HG03280 (cell line): ENCODE measurements around the gene RAMAC.
"Not testable (repeated sequence)": the region's sequence is repeated elsewhere in the genome, so short reads cannot be mapped to it uniquely, and the experiment has no call there.

Source experiments
- ATAC-seq: cut with Tn5 transposase; IDR thresholded peaks from one replicate; pipeline ENCODE4 v1.9.1; 2021; ENCODE audit warnings: mild to moderate bottlenecking, moderate library complexity; ENCODE audit not compliant: unreplicated experiment

RAMAC gene

DNA sequence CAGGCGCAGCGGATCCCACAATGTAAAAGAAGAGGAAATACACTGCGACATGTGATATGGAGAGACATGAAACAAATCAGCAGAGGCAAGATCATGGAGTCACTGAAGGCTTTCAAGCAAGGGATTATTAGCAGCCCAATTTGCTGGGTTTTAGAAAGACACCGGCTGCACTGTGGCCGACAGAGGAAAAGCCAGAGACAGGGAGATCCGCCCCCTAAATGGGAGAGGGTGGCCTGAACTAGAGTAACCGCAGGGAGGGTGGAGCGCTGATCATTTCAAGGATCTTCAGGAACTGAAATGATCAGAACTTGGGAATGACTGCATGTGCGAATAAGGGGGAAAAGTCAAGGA, 26.0 kb downstream of the RAMAC start:
- ATAC-seq: no peak

DNA sequence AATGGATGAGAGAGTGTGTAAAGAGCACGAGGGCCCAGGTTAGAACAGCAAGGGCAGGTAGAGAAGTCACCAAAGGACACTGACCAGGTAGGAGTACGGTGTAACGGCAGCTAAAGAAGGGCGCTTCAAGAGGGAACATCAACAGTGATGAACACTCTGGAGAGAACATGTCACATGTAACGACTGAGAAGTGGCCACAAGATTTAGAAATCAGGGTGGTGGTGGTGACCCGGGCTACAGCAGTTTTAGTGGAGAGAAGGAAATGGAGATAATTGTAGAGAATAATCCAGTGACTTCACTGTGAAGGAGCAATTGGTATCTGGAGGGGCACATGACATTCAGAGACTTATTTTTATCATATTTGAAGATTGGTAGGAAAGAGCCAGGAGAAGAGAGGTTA, 26.6 kb downstream of the RAMAC start:
- ATAC-seq: no peak

DNA sequence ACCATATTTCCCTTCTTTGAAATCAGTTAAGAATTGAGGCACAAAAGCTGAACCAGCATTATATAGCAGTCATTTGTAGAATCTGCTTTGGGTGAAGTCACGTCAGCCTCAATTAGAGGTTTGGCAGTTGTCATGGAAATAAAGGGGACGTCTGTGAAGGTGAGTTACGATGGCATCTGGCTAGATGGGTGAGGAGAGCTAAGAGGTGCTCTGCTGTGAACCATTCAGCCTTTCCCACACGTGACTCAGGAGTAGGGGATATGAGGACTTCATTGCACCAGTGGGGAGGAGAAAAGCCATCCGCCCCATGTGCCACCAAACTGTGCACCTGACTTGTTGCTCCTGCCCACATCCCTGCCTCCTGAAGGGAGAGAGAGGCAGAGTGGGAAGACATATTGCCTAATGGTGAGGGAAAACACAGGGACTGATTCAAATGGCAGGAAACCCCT, 28.2 kb downstream of the RAMAC start:
- ATAC-seq: no peak

DNA sequence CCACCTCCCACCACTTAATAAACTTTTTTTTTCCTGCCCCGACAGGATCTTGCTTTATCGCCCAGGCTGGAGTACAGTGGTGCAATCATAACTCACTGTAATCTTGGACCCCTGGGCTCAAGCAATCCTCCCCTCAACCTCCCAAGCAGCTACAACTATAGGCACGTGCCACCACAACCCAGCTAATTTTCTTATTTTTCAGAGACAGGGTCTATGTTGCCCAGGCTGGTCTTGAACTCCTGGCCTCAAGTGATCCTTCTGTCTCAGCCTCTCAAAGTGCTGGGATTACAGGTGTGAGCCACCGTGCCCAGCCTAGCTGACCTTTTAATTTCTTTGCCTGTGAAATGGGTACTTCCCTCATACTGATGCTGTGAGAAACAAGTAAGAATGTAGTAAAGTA, 29.4 kb downstream of the RAMAC start:
- ATAC-seq: no peak

DNA sequence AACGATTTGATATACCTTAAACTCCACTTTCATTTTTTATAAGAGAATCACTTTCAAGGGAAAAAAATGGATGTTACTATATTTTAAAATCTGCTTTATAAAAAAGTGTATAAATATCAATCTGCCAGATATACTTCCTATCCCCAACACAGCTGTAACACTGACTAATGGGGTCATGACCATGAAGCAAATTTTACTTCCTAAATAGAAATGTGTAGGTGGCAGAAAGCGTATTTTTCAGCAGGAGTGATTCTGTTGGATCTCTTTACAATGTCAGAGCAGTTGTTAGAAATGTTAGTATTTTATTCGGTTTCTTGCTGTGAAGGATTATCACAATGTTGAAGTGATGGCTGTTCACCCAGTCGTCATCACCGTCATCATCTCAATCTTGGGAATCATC, 30.9 kb downstream of the RAMAC start:
- no peak for ATAC-seq

DNA sequence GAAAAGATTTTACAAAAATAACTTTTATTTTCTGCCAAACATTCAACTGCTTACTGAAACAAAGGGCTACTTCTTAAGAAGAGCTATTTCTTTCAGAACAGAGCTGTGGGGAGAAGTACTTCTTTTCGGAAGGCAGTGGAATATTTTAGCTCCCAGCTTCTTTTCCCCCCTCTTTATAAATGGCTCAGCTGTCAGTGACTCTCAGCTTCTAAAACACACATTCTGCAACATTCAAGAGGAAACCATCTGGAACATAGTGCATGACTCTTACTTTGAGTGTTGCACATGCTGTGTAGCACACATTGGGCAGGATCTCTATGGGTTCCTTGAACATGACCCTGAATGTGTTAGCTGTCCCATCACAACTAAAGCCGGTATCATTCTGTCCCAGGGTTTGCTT, 32.4 kb downstream of the RAMAC start:
- no peak for ATAC-seq

DNA sequence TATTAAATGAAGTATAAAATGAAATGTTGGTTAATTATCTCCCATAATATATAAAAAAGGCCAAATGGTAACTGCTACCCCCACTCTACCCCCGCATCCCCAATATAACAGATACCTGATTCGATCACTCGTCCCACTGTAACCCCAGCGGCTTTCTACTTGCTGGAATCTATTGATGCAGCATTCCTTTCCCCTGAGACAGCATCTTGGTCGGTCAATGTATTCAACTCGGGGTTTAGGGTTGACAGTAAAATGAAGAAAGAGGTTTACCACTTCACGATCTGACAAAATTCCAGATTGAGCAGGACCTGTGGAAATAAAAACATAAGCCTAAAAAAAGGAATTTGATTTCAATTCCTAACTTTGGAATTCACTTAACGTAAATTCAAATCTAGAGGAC, 44.0 kb downstream of the RAMAC start:
- no peak for ATAC-seq

DNA sequence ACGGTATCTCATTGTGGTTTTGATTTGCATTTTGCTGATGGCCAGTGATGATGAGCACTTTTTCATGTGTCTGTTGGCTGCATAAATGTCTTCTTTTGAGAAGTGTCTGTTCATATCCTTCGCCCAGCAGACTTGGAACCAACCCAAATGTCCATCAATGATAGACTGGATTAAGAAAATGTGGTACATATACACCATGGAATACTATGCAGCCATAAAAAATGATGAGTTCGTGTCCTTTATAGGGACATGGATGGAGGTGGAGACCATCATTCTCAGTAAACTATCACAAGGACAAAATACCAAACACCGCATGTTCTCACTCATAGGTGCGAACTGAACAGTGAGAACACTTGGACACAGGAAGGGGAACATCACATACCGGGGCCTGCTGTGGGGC, 45.2 kb downstream of the RAMAC start:
- ATAC-seq: not testable (repeated sequence)

DNA sequence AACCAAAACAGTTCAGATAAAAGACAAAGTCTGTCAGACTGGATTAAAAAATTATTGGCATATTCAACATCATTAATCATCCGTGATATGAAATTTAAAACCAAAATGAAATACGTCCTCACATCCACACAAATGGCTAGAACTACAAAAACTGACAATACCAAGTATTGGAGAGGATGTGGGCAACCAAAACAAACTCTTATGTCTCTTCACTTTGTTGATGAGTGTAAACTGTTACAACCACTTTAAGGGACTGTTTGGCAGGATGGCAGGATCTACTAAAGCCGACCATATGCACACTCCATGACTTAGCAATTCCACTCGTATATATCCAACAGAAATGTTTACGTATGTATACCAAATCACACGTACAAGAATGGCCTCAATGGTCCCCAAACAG, 50.2 kb downstream of the RAMAC start:
- no peak for ATAC-seq

DNA sequence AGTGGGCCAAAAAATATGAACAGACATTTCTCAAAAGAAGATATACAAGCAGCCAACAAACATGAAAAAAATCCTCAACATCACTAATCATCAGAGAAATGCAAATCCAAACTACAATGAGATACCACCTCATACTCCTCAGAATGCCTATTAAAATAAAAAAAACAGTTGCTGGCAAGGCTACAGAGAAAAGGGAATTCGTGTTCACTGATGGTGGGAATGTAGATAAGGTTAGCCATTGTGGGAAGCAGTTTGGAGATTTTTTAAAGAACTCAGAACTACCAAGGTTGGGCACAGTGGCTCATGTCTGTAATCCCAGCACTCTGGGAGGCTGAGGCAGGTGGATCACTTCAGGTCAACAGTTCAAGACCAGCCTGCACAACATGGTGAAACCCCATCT, 53.2 kb downstream of the RAMAC start:
- ATAC-seq: no peak
